HG03060 (cell line): ENCODE measurements around the gene CORO2B.
"Not testable (repeated sequence)": the region's sequence is repeated elsewhere in the genome, so short reads cannot be mapped to it uniquely, and the experiment has no call there.

Experiments
- ATAC-seq: cut with Tn5 transposase; IDR thresholded peaks from one replicate; pipeline ENCODE4 v1.9.1; 2021; ENCODE audit warnings: low read depth, moderate number of reproducible peaks; ENCODE audit not compliant: unreplicated experiment

The CORO2B gene

DNA sequence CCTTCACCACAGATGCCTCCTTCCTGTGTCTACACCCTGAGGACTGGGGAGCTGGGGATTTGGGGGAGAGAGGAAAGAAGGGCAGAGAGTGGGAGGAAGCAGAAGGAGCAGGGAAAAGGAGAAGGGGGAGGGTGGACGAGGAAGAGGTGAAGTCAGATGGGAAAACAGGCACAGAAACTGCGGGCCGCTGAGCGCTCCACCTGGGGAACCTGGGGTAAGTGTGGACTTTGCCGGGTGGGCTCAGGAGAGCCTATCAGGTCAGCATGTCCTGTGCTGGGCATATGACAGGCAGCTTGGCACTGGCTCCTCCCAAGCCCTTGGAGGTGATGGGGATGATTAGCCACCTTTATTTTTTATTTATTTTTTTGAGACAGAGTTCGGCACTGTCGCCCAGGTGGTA, 62.6 kb downstream of the CORO2B start:
- no peak for ATAC-seq

DNA sequence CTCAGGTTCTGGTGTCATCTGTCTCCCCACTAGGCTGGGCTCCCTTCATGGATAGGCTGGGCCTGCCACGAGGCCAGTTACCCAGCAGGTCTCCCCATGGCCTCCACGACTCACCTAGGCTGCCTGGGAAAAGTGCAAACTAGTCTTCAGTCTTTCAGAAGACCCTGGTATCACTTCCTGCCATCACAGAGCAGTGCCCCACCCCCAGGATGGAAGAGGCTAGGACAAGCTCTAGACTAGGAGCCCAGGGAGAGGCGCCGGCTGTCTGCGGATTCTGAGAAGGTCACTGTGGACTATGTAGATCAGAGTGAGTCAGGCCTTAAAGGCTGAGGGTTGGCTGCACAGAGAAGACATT, 63.7 kb downstream of the CORO2B start:
- ATAC-seq, result no peak

DNA sequence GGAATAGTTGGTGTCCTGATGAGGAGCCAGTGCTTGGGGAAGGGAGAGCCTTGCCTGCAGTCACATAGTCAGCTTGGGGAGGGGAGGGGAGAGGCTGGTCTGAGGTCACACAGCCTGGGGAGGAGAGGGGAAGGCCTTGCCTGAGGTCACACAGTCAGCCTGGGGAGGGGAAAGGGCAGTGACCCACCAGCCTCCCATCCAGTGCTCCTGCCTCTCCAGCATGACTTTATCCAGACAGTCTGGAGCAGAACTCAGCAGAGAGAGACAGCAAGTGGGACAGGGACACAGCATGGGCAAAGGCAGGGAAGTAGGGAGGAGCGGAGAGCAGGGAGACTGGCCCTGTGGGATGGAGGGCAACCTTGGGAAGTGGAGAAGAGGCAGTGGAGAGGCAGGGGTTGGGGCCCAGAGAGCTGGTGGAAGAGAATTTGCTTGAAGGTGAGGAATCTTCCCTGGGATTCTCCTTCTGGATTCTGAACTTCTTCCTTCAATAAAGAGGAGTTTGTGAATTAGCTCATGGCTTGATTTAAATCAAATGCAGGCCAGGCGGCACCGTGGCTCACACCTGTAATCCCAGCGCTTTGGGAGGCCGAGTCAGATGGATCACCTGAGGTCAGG, 64.5 kb downstream of the CORO2B start:
- ATAC-seq, result no peak

DNA sequence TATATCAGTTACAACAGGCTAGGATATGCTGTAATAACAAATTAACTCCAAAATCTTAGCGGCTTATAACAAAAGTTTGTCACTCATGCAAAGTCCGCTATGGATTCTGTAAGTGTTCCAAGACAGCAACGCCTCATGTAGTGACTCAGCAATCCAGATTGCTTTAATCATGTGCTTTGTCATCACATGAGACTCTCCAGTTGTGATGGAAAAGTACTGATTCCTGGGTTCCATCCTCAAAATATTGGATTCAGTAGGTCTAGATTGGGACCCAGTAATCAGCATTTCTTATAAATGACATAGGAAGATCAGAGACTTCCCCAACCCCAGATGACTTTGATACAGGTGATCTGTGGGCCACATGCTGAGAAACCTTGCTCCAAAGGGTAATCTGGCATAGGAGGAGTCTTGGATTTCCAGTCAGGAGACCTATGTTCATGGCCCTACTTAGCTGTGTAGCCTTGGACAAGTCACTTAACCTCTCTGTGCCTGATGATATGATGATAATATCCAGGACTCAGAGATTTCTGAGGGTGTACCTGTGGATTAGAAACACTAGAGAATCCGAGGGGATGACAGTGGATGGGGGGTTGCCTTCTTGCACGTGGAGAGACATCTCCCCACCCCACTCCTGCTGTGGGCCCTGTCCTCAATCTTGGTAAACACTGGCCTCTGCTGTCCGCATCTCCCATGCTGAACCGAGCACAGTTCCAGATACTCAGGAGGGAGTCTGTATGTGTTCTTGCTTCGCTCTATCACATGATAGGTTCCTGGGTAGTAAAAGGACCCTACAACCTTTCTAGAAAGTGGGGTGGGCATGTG, 65.5 kb downstream of the CORO2B start:
- ATAC-seq, result no peak

DNA sequence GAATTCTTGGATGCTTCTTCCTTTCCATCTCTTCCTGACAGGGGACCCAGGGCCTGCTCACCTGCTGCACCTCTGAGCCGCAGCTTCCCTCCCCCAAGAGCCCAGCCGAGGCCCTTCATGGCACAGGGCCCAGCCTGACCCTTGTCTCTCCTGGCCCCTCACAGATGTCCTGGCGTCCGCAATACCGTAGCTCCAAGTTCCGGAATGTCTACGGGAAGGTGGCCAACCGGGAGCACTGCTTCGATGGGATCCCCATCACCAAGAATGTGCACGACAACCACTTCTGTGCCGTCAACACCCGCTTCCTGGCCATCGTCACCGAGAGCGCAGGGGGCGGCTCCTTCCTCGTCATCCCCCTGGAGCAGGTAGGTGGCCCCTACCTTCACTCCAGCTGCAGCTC, 66.2 kb downstream of the CORO2B start:
- no peak for ATAC-seq

DNA sequence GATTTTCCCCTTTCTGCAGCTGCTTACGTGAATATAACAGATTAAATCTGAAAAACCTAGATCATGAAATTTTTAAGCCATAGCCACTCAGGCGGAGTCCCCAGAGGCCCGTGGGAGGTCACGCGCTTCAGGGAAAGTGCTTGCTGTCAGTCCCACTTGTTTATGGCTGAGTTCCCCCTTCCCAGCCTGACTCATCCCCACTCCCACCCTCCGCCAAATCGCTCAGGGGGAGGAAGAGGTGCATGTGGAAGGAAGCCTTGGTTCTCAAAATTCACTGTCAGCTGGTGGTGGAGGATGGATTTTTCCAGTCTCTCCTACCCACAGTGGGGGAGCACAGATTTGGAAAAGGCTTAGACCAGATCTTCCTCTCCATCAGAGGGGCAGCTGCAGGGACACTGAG, 67.4 kb downstream of the CORO2B start:
- ATAC-seq, result no peak

DNA sequence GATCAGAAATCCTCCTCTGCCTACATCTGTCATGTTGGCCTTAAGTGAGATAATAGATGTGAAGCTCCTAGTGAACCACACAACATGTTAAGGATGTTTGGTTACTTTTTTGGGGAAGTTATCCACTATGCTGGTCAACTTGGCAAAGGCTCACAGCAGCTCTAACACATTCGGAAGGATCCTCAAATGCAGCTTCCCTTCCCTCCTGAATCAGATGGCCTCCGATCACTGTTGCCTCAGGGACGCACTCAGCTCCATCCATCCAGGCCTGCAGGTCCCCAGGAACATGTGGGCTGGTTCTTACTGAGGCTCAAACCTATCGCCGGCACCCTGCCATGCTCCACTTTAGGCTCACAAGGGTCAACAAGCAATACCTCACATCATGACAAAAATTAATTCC, 67.9 kb downstream of the CORO2B start:
- ATAC-seq, result no peak

DNA sequence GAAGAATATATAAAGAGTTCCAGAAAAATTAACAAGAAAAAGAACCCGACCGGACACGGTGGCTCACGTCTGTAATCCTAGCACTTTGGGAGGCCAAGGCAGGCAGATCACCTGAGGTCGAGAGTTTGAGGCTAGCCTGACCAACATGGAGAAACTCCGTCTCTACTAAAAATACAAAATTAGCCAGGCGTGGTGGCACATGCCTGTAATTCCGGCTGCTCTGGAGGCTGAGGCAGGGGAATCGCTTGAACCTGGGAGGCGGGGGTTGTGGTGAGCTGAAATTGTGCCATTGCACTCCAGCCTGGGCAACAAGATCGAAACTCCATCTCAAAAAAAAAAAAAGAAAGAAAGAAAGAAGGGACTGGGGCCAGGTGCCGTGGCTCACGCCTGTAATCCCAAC, 68.6 kb downstream of the CORO2B start:
- ATAC-seq, result not testable (repeated sequence)

DNA sequence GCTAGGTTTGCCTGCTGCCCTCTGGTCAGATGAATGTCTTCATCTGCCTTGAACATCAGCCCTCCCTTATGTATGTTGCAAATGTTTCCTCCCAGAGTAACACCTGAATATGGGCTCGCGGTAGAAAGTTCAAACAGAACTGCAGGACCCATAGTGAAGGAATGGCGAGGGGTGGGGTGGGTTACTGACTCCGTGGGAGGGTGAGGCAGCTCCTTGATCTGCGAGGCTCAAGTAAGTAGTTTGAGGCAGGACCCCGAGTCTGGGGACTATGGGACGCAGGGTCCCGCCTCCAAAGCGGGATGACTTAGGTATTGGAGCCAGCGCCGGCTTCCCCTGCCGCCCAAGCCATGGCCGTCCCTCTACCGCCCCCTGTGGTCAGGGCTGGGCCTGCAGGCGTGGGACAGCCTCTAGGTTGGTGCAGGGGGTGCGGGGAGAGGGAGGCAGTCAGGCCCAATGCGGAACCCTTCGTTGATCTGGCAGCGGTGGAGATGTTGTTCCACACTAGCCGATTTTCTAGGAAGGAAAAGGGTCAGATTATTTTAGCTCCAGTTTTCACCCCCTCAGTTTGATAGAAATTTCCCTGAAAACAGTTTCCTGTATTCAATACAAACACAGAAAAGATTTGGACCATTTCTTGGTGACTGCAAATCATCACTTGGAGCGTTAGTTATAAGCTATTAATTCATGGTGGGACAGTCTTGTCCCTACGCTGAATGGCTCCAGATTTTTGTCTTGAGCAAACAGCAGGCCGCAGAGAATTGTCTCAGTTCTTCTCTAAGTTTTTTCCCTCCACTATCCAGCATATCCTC, 72.3 kb downstream of the CORO2B start:
- ATAC-seq, result no peak

DNA sequence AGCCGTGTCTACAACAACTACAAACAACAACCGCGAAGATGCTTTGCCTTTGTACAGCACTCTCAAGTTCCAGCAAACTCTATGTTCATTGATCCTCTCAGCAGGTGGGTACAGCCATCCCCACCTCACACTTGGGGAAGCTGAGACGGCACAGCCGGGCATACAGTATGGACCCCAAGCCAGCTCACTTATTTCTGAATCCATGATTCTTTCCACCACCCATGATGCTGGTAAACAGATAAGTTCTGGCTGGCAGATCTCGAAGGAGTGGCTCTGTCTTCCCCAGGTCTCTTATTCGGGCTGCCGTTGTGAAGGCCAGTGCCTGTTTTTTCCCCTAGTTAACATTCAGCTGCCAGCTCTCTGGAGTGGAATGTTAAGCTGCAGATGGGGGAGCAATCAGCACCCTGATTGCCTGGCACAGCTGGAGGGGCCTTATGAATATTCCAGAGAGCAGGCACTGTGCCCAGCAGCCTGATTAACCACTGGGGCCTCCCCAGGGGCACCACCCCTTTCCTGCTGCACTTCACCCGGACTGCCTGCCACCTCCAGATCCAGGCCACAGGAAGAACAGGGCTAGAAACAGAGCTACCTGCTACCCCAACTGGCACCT, 73.2 kb downstream of the CORO2B start:
- ATAC-seq, result no peak

DNA sequence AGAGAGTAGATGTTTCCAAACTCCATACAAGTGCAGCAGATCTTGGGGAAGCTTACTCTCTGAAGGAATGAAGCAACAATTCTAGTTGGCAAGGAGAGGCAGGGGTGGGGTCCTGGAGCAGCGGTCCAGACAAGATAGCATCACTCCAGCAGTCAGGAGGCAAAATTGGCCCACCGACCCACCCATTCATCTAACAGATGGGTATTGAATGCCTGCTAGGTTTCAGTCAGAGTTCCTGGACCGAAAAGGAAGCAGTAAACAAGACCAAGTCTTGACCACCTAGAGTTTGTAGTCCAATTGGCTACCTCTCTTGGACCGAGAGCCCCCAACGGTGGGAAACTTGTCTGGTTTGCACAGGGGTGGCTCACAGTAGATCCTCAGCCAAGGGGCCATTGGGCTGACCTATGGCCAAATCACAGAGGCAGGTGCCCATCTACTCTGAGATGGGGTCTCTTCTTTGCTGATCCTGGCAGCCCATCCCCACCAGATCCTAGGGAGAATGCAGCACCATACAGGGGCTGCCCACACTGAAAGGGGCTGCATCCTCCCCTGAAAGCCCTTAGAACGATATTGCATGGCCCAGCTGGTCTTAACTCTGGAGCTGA, 74.3 kb downstream of the CORO2B start:
- no peak for ATAC-seq

DNA sequence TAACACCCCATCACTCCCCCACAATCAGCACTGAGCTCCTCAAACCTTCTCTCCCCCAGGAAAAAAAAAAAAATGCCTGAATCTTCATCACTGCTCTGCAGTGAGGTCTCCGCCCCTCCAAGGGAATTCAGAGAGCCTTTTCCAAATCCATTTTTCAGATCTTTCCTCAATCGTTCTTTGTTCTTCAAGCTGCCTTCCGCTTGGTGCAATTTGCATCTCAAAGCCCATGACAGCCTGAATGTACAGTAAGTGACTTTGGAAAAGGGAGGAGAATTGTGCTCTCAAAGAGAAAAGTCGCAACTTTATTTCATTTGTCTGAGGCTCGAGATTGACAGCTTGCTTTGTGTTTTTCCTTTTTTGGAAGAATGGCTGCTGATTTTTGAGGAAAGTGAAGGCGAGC, 75.0 kb downstream of the CORO2B start:
- ATAC-seq, result no peak

DNA sequence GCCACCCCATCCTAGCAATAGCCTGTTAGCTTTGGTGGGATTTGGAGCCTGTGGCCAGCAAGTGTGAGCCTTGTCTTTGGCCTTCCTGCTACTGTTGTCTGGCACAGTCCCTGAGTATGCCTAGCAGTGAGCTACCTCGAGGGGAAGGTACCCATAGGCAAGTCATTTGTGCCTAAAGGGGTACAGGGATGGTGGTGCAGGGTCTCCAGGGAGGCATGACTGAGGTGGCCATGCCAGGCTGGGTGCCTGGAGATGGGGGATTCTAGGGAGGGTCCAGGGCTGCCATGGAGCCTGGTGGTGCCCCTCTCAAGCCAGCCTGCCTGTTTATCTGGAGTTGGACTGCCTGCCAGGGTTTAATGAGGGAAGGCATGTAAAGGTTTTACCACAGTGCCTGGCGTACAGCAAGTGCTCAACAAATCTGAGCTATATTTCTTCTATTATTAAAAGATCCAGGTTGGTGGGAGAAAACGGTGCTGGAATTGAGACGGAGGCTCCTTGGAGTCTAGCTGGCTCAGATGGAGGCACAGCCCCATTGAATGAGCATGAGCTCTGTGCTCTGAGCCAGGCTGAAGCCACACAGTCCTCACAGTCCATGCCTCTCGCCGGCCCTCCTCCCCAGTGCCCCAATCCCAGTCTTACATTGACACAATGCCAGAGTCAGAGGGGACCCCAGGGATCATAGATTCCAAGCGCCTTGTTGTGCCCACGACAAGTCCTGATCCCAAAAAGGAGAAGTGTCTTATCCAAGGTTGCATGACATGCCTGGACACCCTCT, 76.2 kb downstream of the CORO2B start:
- no peak for ATAC-seq

DNA sequence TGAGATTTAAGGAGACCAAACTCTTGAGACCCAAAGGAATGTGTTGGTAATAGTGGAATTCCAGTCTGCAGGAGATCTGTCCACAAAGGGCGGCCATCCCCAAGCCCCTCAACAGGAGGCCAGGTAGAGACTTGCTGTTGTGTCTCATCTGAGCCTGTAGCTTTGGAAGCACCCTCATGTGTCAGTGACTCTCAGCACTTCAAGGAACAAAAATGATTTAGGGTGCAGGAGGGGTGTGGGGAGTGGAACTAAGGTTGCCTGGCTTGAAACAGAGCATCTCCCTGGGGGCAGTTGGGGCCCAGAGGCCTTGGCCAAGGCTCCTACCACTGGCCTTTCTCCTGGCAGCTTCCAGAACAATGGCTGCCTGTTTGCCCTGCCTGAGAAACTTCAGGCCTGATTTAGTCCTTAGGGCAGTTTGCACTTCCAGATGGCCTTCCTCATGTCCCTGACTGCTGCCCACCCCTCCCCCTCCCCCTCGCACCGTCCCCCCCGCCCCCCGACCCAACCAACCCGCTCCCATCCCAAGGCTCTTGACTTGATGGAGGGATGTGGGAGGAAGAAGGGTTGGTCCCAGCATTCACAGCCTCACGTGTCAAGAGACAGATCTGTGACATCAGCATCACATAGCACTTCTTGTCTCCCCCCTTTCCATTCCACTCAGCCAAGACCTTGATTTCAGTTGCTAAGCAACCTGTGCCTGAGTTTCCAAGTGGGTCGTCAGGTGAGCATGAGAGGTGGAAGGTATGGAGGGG, 77.1 kb downstream of the CORO2B start:
- no peak for ATAC-seq

DNA sequence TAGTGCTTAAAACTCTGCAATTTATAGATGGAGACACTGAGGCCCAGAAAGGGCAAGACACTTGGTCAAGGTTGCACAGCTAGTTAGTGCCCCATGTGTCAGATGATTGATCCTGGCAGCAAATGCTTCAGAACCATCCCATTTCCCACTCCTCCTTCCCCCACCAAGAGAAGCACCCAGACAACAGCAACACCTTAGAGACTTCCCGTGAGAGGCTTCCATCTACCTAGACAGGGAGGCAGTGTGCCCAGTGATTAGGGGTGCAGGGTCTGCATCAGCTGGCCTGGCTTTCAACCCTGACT, 77.6 kb downstream of the CORO2B start:
- no peak for ATAC-seq

DNA sequence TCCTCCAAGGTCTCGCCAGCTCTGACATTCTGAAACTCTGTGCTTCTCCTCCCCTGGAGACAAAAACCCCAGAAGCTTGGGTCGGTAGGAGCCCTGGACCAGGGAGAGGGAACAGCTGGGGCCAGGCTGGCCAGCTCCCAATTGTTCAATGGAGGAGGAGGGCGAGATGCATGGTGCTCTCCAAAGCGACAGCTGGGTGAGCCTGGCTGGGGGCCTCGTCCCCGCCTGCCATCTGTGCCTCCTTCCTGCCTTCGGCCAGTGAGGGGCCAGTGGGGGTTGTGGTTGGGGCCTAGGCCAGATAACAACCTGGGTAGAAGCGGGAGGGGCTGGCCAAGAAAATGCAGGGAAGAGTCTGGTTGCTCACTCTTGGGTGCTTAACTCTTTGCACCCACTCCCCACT, 79.4 kb downstream of the CORO2B start:
- ATAC-seq, result no peak

DNA sequence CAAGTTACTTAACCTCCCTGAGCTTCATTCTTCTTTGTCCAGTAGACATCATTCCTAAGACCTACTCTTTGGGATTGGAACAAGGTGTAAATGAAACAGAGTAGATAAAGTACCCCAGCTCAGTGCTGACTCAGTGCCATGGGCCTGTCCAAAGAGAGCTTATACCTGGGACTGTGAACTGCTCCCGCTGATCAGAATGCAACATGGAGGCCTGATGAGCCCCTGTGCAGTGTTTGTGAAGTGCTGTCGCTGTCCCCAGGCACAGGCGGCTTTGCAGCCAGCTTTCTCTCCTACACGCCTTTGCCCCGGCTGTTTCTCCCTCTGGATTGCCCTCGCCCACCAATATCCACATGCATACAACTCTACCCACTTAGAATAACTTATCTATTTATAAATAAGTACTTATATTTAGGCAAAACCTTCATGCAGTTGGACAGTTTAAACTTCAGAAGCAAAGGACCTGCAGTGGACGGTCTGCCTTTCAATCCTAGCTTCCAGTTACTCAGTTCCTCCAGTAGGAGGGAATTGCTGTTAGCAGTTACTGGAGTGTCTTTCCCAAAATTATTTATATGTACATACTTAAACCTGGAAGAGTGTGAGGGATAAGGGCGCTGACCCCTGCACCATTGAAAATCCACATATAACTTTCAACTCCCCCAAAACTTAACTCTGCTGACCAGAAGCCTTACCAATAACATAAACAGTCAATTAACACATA, 80.0 kb downstream of the CORO2B start:
- ATAC-seq, result no peak

DNA sequence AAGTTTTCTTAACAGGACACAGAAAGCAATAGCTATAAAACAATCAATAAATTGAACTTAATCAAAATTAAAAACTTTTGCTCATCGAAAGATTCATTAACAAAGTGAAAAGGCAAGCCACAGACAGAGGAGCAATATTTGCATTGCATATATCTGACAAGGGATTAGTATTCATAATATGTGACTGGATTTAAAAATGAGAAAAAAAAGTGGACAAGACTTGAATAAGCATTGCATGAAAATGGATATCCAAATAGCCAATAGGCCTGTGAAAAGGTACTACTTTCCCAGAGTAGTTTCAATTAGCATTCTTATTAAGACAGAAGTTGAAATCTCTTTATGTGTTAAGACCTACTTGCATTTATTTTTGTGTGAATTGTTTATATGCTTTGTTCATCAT, 84.7 kb downstream of the CORO2B start:
- no peak for ATAC-seq
